Astrocyte (in vitro differentiated cells and primary cell): Measurements from ENCODE around the gene DNAH9. TPM values are rescaled to one million over a fixed set of nuclear protein-coding genes. Genes with fewer than 3 reads are reported as not detected.

Experiments used
- DNase-seq: peaks from one replicate; pipeline ENCODE4 v3.0.0-alpha.2; 2010; ENCODE audit warnings: low read depth
- FAIRE-seq: peaks from 2 replicates; lab custom pipeline; 2011; peaks lifted over from hg19 to GRCh38; lab: Jason Lieb, UNC
- H2AFZ ChIP-seq: 2 replicates; pipeline ENCODE4 v1.6.0; 2012; ENCODE audit warnings: low read depth, low read length, inconsistent platforms
- H3K27ac ChIP-seq: 2 replicates; pipeline ENCODE4 v1.5.1; 2011; ENCODE audit warnings: low read depth, low read length, inconsistent platforms
- H3K27me3 ChIP-seq: 2 replicates; pipeline ENCODE4 v1.6.0; 2011; ENCODE audit warnings: low read length, inconsistent platforms; ENCODE audit not compliant: insufficient read depth
- H3K36me3 ChIP-seq: 2 replicates; pipeline ENCODE4 v1.5.1; 2011; ENCODE audit warnings: low read length, inconsistent platforms; ENCODE audit not compliant: insufficient read depth
- H3K4me1 ChIP-seq: 2 replicates; pipeline ENCODE4 v1.5.1; 2011; ENCODE audit warnings: low read length, inconsistent platforms; ENCODE audit not compliant: insufficient read depth
- H3K4me2 ChIP-seq: 2 replicates; pipeline ENCODE4 v1.6.0; 2012; ENCODE audit warnings: low read length, inconsistent platforms
- H3K4me3 ChIP-seq: 2 replicates; pipeline ENCODE4 v1.5.1; 2011; ENCODE audit warnings: low read depth, mild to moderate bottlenecking, low read length, inconsistent platforms; ENCODE audit not compliant: insufficient read depth
- H3K79me2 ChIP-seq: 2 replicates; pipeline ENCODE4 v1.6.0; 2012; ENCODE audit warnings: mild to moderate bottlenecking, low read length, inconsistent platforms; ENCODE audit not compliant: insufficient read depth
- H3K9ac ChIP-seq: 2 replicates; pipeline ENCODE4 v1.6.0; 2012; ENCODE audit warnings: mild to moderate bottlenecking, low read length, inconsistent platforms
- H3K9me3 ChIP-seq: 2 replicates; pipeline ENCODE4 v1.5.1; 2012; ENCODE audit warnings: low read depth, mild to moderate bottlenecking, low read length, inconsistent platforms; ENCODE audit not compliant: insufficient read depth
- H4K20me1 ChIP-seq: 2 replicates; pipeline ENCODE4 v1.6.0; 2012; ENCODE audit warnings: low read length, inconsistent platforms; ENCODE audit not compliant: insufficient read depth
- H3K27ac Mint-ChIP-seq: one replicate; pipeline ENCODE4 v1.8.0; 2021; ENCODE audit warnings: mild to moderate bottlenecking, mixed read lengths; ENCODE audit not compliant: unreplicated experiment
- H3K27me3 Mint-ChIP-seq: one replicate; pipeline ENCODE4 v1.8.0; 2021; ENCODE audit warnings: low read depth, mixed read lengths; ENCODE audit not compliant: unreplicated experiment
- H3K36me3 Mint-ChIP-seq: one replicate; pipeline ENCODE4 v1.8.0; 2021; ENCODE audit warnings: low read depth, mixed read lengths; ENCODE audit not compliant: unreplicated experiment
- H3K4me1 Mint-ChIP-seq: one replicate; pipeline ENCODE4 v1.8.0; 2021; ENCODE audit warnings: low read depth, mixed read lengths; ENCODE audit not compliant: unreplicated experiment
- H3K4me3 Mint-ChIP-seq: one replicate; pipeline ENCODE4 v1.8.0; 2021; ENCODE audit warnings: mild to moderate bottlenecking, moderate library complexity, mixed read lengths; ENCODE audit not compliant: unreplicated experiment
- H3K9me3 Mint-ChIP-seq: one replicate; pipeline ENCODE4 v1.8.0; 2021; ENCODE audit warnings: mild to moderate bottlenecking, mixed read lengths; ENCODE audit not compliant: unreplicated experiment
- CTCF ChIP-seq: IDR thresholded peaks from 2 replicates; pipeline ENCODE4 v1.5.1; 2011; ENCODE audit warnings: low read depth, mild to moderate bottlenecking, inconsistent platforms, low read length, moderate library complexity; ENCODE audit not compliant: insufficient read depth
- EZH2 ChIP-seq: IDR thresholded peaks from 2 replicates; pipeline ENCODE4 v1.6.1; 2012; ENCODE audit warnings: mild to moderate bottlenecking, low read length, inconsistent platforms; ENCODE audit not compliant: insufficient read depth
- total RNA-seq: library from RNA; stranded (reverse); gene quantifications from 2 replicates; pipeline ENCODE4 v1.2.1, GENCODE V29; 2021

The DNAH9 gene
- total RNA-seq, 1 donor from 2014 or later = not detected

DNA sequence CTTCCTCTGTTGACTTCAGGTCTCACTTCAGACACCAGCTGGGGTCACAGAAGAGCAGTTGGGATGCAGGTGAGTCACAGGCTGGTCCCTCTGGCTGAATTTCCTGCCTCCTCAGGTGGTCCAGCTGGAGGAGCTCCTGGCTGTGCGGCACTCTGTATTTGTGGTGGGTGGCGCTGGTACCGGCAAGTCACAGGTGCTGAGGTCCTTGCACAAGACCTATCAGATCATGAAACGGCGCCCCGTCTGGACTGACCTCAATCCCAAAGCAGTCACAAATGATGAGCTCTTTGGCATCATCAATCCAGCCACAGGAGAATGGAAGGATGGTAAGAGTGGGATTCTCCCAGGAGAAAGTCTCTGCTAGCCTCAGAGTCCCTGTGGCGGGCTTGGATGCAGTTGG lies 149.2 kb downstream of the DNAH9 start:
- Histone ChIP-seq H3K36me3 (no peaks in the 10 kb centered on the region), H3K4me2 (no peak overlapping the region), H3K4me1 (no peaks in the 10 kb centered on the region), H2AFZ (no peak overlapping the region), H4K20me1 (no peaks in the 10 kb centered on the region), H3K9ac (no peak overlapping the region), H3K4me3 (no peak overlapping the region), H3K9me3 (no peaks in the 10 kb centered on the region), H3K27me3 (no peaks in the 10 kb centered on the region), H3K27ac (no peak overlapping the region), H3K79me2 (no peaks in the 10 kb centered on the region)
- Mint-ChIP-seq H3K27me3 (no peaks in the 10 kb centered on the region), H3K9me3 (peaks cover 15% of the 10 kb centered on the region), H3K27ac (no peak overlapping the region), H3K4me1 (no peaks in the 10 kb centered on the region), H3K4me3 (no peak overlapping the region), H3K36me3 (no peaks in the 10 kb centered on the region)
- TF ChIP-seq EZH2 (no peak), CTCF (no peak)
- no peak for FAIRE-seq
- DNase-seq = no peak

- H3K9ac ChIP-seq = no peak overlapping the region
- H3K9me3 Mint-ChIP-seq = peaks cover 5% of the 10 kb centered on the region
- no peaks in the 10 kb centered on the region for H3K36me3 ChIP-seq
- H3K4me1 ChIP-seq = no peaks in the 10 kb centered on the region
- no peak for FAIRE-seq
- H2AFZ ChIP-seq = no peak overlapping the region
- no peaks in the 10 kb centered on the region for H4K20me1 ChIP-seq
- no peaks in the 10 kb centered on the region for H3K79me2 ChIP-seq
- no peak overlapping the region for H3K4me2 ChIP-seq
- H3K4me3 Mint-ChIP-seq = no peak overlapping the region
- TF ChIP-seq CTCF (no peak), EZH2 (no peak)
- H3K4me3 ChIP-seq = no peak overlapping the region
- no peaks in the 10 kb centered on the region for H3K27me3 ChIP-seq
- no peaks in the 10 kb centered on the region for H3K27me3 Mint-ChIP-seq
- H3K27ac ChIP-seq = no peak overlapping the region
- no peak for DNase-seq
- H3K27ac Mint-ChIP-seq = no peak overlapping the region
- no peaks in the 10 kb centered on the region for H3K36me3 Mint-ChIP-seq
- H3K4me1 Mint-ChIP-seq = no peaks in the 10 kb centered on the region
- no peaks in the 10 kb centered on the region for H3K9me3 ChIP-seq
These were observed 159.5 kb downstream of the DNAH9 start for GRCh38 chr17:11757815-11758214.

GRCh38 chr17:11768106-11768505 lies 169.8 kb downstream of the DNAH9 start:
- Histone ChIP-seq H3K27me3 (no peaks in the 10 kb centered on the region), H3K9ac (no peak overlapping the region), H3K9me3 (peaks cover 5% of the 10 kb centered on the region), H3K4me3 (no peak overlapping the region), H3K27ac (no peak overlapping the region), H3K4me1 (no peaks in the 10 kb centered on the region), H2AFZ (no peak overlapping the region), H3K79me2 (no peaks in the 10 kb centered on the region), H3K4me2 (no peak overlapping the region), H3K36me3 (no peaks in the 10 kb centered on the region), H4K20me1 (no peaks in the 10 kb centered on the region)
- no peak overlapping the region for H3K27ac Mint-ChIP-seq
- H3K4me1 Mint-ChIP-seq = no peaks in the 10 kb centered on the region
- no peaks in the 10 kb centered on the region for H3K36me3 Mint-ChIP-seq
- FAIRE-seq = no peak
- no peak for DNase-seq
- H3K9me3 Mint-ChIP-seq = peaks cover 5% of the 10 kb centered on the region
- no peaks in the 10 kb centered on the region for H3K27me3 Mint-ChIP-seq
- TF ChIP-seq EZH2 (no peak), CTCF (no peak)
- H3K4me3 Mint-ChIP-seq = no peak overlapping the region
